Measurements from ENCODE around the gene NKX1-2. TPM values are rescaled to one million over a fixed set of nuclear protein-coding genes. Genes with fewer than 3 reads are reported as not detected.

NKX1-2 gene
- total RNA-seq, 1 donor from 2014 or later = not detected

DNA sequence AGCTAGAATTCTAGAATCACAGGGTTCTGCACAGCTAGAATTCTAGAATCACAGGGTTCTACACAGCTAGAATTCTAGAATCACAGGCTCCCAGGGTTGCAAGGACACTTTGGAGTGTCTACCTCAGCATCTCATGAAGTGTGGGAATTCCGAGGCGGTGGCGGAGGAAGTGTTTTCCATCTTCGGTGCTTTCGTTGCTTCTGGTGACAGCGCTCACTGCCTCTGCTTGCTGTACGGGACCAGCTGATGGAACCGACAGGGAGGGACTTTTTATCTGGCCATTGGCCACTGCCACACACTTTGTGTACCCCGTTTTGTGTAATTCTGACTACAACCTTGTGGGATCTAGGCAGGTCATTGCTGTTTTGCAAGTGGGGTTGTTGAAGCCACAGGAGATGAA lies 41.3 kb upstream of the NKX1-2 start:
- Mint-ChIP-seq H3K9me3 (no peaks in the 10 kb centered on the region), H3K36me3 (ENCODE audit: low read depth) (peaks cover 18% of the 10 kb centered on the region), H3K27me3 (ENCODE audit: low read depth) (no peaks in the 10 kb centered on the region), H3K27ac (ENCODE audit: unreplicated experiment) (no peak overlapping the region), H3K4me3 (no peak overlapping the region), H3K4me1 (peaks cover 19% of the 10 kb centered on the region)
- no peak for DNase-seq (ENCODE audit: low read depth, low spot score)
- TF ChIP-seq, protein P1, sequence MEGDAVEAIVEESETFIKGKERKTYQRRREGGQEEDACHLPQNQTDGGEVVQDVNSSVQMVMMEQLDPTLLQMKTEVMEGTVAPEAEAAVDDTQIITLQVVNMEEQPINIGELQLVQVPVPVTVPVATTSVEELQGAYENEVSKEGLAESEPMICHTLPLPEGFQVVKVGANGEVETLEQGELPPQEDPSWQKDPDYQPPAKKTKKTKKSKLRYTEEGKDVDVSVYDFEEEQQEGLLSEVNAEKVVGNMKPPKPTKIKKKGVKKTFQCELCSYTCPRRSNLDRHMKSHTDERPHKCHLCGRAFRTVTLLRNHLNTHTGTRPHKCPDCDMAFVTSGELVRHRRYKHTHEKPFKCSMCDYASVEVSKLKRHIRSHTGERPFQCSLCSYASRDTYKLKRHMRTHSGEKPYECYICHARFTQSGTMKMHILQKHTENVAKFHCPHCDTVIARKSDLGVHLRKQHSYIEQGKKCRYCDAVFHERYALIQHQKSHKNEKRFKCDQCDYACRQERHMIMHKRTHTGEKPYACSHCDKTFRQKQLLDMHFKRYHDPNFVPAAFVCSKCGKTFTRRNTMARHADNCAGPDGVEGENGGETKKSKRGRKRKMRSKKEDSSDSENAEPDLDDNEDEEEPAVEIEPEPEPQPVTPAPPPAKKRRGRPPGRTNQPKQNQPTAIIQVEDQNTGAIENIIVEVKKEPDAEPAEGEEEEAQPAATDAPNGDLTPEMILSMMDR (conservative IDR thresholded peaks at IDR 0.05) = no peak

DNA sequence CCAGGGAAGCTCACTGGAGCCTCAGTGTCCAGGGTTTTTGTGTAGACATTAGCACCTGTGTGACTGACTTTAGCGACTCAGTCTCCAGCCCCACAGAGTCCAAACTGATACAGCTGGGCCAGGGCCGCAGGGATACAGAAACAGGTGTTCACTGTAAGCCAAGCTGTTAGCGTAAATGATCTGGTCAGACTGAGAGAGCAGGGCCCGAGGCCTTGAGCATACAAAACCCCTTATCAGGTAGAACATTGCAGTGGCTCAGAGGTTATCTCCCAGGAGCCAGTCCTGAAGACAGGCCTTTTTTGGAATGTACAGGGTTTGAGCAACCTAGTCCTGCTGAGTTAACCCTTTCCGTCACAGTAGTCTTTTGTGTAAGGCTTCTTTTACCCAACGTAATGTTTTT lies 36.8 kb upstream of the NKX1-2 start:
- Mint-ChIP-seq H3K36me3 (ENCODE audit: low read depth) (peaks cover 21% of the 10 kb centered on the region), H3K4me3 (no peak overlapping the region), H3K27ac (ENCODE audit: unreplicated experiment) (no peak overlapping the region), H3K27me3 (ENCODE audit: low read depth) (no peaks in the 10 kb centered on the region), H3K4me1 (peaks cover 8% of the 10 kb centered on the region), H3K9me3 (no peaks in the 10 kb centered on the region)
- TF ChIP-seq, protein P1 (conservative IDR thresholded peaks at IDR 0.05) = no peak
- DNase-seq (ENCODE audit: low read depth, low spot score) = no peak

DNA sequence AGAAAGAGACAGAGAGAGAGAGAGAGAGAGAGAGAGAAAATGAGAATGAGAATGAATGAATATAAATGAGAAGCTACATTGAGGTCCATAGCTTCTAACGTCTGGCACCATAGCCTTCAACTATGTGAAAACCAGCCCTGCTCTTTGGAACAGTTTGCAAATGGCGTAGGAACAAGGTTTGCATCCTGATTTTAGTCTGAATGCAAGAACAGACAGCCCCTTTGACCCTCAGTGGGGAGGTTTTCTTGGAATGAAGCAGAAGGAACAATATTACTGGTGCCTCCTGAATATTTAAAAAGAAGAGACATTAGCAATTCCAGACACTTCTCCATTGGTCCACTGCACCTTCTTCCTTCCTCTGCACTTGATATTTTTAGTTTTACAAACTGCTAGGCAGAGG lies 34.8 kb upstream of the NKX1-2 start:
- Mint-ChIP-seq H3K36me3 (ENCODE audit: low read depth) (peaks cover 12% of the 10 kb centered on the region), H3K27me3 (ENCODE audit: low read depth) (no peaks in the 10 kb centered on the region), H3K9me3 (no peaks in the 10 kb centered on the region), H3K4me3 (no peak overlapping the region), H3K4me1 (peaks cover 14% of the 10 kb centered on the region), H3K27ac (ENCODE audit: unreplicated experiment) (no peak overlapping the region)
- TF ChIP-seq, protein P1 (conservative IDR thresholded peaks at IDR 0.05) = no peak
- DNase-seq (ENCODE audit: low read depth, low spot score) = no peak

DNA sequence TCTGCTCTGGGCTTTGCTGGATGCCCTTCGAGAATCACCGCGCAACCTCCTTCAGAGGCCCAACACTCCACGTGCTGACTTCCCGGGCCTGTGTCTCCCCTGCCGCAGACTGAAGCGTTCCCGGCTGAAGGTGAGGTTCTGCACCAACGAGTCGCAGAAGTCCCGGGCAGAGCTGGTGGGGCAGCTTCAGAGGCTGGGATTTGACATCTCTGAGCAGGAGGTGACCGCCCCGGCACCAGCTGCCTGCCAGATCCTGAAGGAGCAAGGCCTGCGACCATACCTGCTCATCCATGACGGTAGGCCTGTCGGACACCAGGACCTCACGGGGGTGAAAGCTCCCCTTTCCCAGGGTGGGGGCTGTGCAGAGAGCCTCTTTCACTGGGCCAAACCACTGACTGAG lies 34.2 kb upstream of the NKX1-2 start:
- peaks cover 12% of the 10 kb centered on the region for H3K36me3 Mint-ChIP-seq (ENCODE audit: low read depth)
- TF ChIP-seq, protein P1 (conservative IDR thresholded peaks at IDR 0.05) = no peak
- peaks cover 14% of the 10 kb centered on the region for H3K4me1 Mint-ChIP-seq
- no peak overlapping the region for H3K4me3 Mint-ChIP-seq
- H3K9me3 Mint-ChIP-seq = no peaks in the 10 kb centered on the region
- no peaks in the 10 kb centered on the region for H3K27me3 Mint-ChIP-seq (ENCODE audit: low read depth)
- DNase-seq (ENCODE audit: low read depth, low spot score) = no peak
- H3K27ac Mint-ChIP-seq (ENCODE audit: unreplicated experiment) = no peak overlapping the region

DNA sequence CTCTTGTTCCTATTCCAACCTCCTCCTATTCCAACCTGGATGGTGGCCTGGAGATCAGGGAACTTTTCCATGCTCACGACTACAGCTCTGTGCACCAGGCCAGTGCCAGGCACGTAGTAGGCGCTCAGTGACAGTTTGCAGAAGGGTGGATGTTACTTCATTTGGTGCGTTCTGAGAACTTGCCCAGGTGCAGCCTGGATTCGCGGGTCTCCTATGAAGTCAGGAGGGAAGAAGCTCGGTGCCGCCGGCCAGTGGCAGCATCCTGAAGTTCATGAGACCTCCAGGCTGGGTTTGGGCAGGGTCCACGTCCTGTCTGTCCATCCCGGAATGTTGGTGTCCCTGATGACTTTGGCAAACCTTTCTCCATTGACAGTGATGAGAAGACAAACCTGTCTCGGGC lies 33.0 kb upstream of the NKX1-2 start:
- no peak overlapping the region for H3K27ac Mint-ChIP-seq (ENCODE audit: unreplicated experiment)
- TF ChIP-seq, protein P1 (conservative IDR thresholded peaks at IDR 0.05) = no peak
- no peaks in the 10 kb centered on the region for H3K9me3 Mint-ChIP-seq
- peaks cover 14% of the 10 kb centered on the region for H3K4me1 Mint-ChIP-seq
- H3K4me3 Mint-ChIP-seq = no peak overlapping the region
- no peak for DNase-seq (ENCODE audit: low read depth, low spot score)
- no peaks in the 10 kb centered on the region for H3K27me3 Mint-ChIP-seq (ENCODE audit: low read depth)
- H3K36me3 Mint-ChIP-seq (ENCODE audit: low read depth) = peaks cover 6% of the 10 kb centered on the region

Measured in neural crest cell (in vitro differentiated cells).